ENCODE results near the gene INO80B. TPM values are rescaled to one million over a fixed set of nuclear protein-coding genes. Genes with fewer than 3 reads are reported as not detected.

Gene INO80B
- total RNA-seq, 1 donor from 2014 or later, result 8.7 TPM

GRCh38 chr2:74424995-74425406 lies 29.9 kb upstream of the INO80B start:
- H3K9me3 ChIP-seq (ENCODE audit: low read depth), result no peaks in the 10 kb centered on the region
- no peaks in the 10 kb centered on the region for H3K4me1 ChIP-seq
- H3K4me3 ChIP-seq, result no peak overlapping the region
- H3F3A ChIP-seq (ENCODE audit: low read depth), result peaks cover 37% of the 10 kb centered on the region
- Mint-ChIP-seq H3K4me3 (no peak overlapping the region), H3K36me3 (peaks cover 35% of the 10 kb centered on the region), H3K27ac (no peak overlapping the region), H3K9me3 (no peaks in the 10 kb centered on the region), H3K4me1 (peaks cover 28% of the 10 kb centered on the region), H3K27me3 (ENCODE audit: insufficient read depth, low read depth) (peaks cover 12% of the 10 kb centered on the region)
- no peak overlapping the region for H3K9ac ChIP-seq
- no peak for DNase-seq (ENCODE audit: low spot score)
- H3K36me3 ChIP-seq, result no peaks in the 10 kb centered on the region
- peaks cover 6% of the 10 kb centered on the region for H3K27me3 ChIP-seq
- no peak overlapping the region for H3K4me2 ChIP-seq
- H3K79me2 ChIP-seq (ENCODE audit: low read depth), result peaks cover 16% of the 10 kb centered on the region
- TF ChIP-seq EZH2 (IDR thresholded peaks at IDR 0.05) (no peak), EZH2phosphoT487 (IDR thresholded peaks at IDR 0.05) (no peak), CTCF (IDR thresholded peaks at IDR 0.05) (no peak)
- peaks cover 24% of the 10 kb centered on the region for H4K20me1 ChIP-seq (ENCODE audit: low read depth)
- H2AFZ ChIP-seq (replicated peaks), result no peak overlapping the region
- no peak overlapping the region for H3K27ac ChIP-seq

GRCh38 chr2:74425523-74425922 lies 29.4 kb upstream of the INO80B start:
- peaks cover 27% of the 10 kb centered on the region for H3K4me1 Mint-ChIP-seq
- H3K4me1 ChIP-seq, result no peaks in the 10 kb centered on the region
- H3K9me3 Mint-ChIP-seq, result no peaks in the 10 kb centered on the region
- no peak overlapping the region for H3K4me2 ChIP-seq
- no peak overlapping the region for H2AFZ ChIP-seq (replicated peaks)
- peaks cover 24% of the 10 kb centered on the region for H4K20me1 ChIP-seq (ENCODE audit: low read depth)
- H3K4me3 Mint-ChIP-seq, result peak overlapping the region; percentile 53
- H3K36me3 ChIP-seq, result no peaks in the 10 kb centered on the region
- peaks cover 12% of the 10 kb centered on the region for H3K27me3 Mint-ChIP-seq (ENCODE audit: insufficient read depth, low read depth)
- no peak overlapping the region for H3K27ac ChIP-seq
- H3F3A ChIP-seq (ENCODE audit: low read depth), result peaks cover 33% of the 10 kb centered on the region
- H3K4me3 ChIP-seq, result no peak overlapping the region
- H3K79me2 ChIP-seq (ENCODE audit: low read depth), result peaks cover 16% of the 10 kb centered on the region
- TF ChIP-seq EZH2phosphoT487 (IDR thresholded peaks at IDR 0.05), result no peak
- H3K36me3 Mint-ChIP-seq, result peaks cover 39% of the 10 kb centered on the region
- no peak overlapping the region for H3K9ac ChIP-seq
- peak overlapping the region; percentile 60 for H3K27ac Mint-ChIP-seq
- no peak for DNase-seq (ENCODE audit: low spot score)
- H3K27me3 ChIP-seq, result peaks cover under 1% of the 10 kb centered on the region
- H3K9me3 ChIP-seq (ENCODE audit: low read depth), result no peaks in the 10 kb centered on the region

- no peak for DNase-seq (ENCODE audit: low spot score)
- Mint-ChIP-seq H3K27ac (peak overlapping the region; percentile 60), H3K4me1 (peaks cover 24% of the 10 kb centered on the region), H3K27me3 (ENCODE audit: insufficient read depth, low read depth) (peaks cover 12% of the 10 kb centered on the region), H3K9me3 (no peaks in the 10 kb centered on the region), H3K36me3 (peaks cover 39% of the 10 kb centered on the region), H3K4me3 (no peak overlapping the region)
- Histone ChIP-seq H3K4me2 (no peak overlapping the region), H4K20me1 (ENCODE audit: low read depth) (peaks cover 24% of the 10 kb centered on the region), H3K36me3 (no peaks in the 10 kb centered on the region), H3K9ac (no peak overlapping the region), H3K27me3 (no peaks in the 10 kb centered on the region), H3K4me1 (no peaks in the 10 kb centered on the region), H3K79me2 (ENCODE audit: low read depth) (peaks cover 16% of the 10 kb centered on the region), H3F3A (ENCODE audit: low read depth) (peaks cover 27% of the 10 kb centered on the region), H3K4me3 (no peak overlapping the region), H2AFZ (replicated peaks) (no peak overlapping the region), H3K27ac (no peak overlapping the region), H3K9me3 (ENCODE audit: low read depth) (no peaks in the 10 kb centered on the region)
- no peak for TF ChIP-seq EZH2 (IDR thresholded peaks at IDR 0.05)
- TF ChIP-seq CTCF (IDR thresholded peaks at IDR 0.05), result no peak
- no peak for TF ChIP-seq EZH2phosphoT487 (IDR thresholded peaks at IDR 0.05)
Observed at GRCh38 chr2:74426181-74426758, 28.6 kb upstream of the INO80B start.

DNA sequence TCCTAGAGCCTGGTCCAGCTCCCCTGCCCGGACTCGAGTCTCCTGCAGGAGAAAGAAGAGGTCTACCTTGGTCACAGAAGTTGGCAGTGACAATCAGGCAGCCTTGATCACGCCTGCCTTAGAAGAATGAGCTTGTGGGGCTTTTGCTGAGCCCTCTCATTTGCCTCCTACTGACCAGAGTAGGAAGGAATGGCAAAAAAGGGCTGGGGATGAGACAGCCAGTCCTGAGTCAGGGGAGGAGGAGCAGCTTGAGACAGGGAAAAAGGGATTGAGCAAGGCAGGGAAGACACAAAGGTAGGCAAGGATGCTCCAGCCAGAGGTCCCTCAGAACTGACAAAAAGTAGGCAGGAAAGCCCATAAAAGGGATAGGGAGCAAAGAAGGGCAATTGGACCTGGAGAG lies 27.3 kb upstream of the INO80B start:
- Histone ChIP-seq H3K79me2 (ENCODE audit: low read depth) (peaks cover 9% of the 10 kb centered on the region), H3K9ac (no peak overlapping the region), H3K27me3 (no peaks in the 10 kb centered on the region), H3K9me3 (ENCODE audit: low read depth) (no peaks in the 10 kb centered on the region), H3K36me3 (no peaks in the 10 kb centered on the region), H4K20me1 (ENCODE audit: low read depth) (peaks cover 30% of the 10 kb centered on the region), H3K4me1 (no peaks in the 10 kb centered on the region), H3K27ac (no peak overlapping the region), H2AFZ (replicated peaks) (no peak overlapping the region), H3F3A (ENCODE audit: low read depth) (peaks cover 21% of the 10 kb centered on the region), H3K4me3 (no peak overlapping the region), H3K4me2 (no peak overlapping the region)
- peaks cover 21% of the 10 kb centered on the region for H3K4me1 Mint-ChIP-seq
- H3K9me3 Mint-ChIP-seq, result no peaks in the 10 kb centered on the region
- no peak overlapping the region for H3K27ac Mint-ChIP-seq
- DNase-seq (ENCODE audit: low spot score), result no peak
- TF ChIP-seq CTCF (IDR thresholded peaks at IDR 0.05) (no peak), EZH2 (IDR thresholded peaks at IDR 0.05) (no peak)
- H3K4me3 Mint-ChIP-seq, result no peak overlapping the region
- H3K27me3 Mint-ChIP-seq (ENCODE audit: insufficient read depth, low read depth), result peaks cover 6% of the 10 kb centered on the region
- H3K36me3 Mint-ChIP-seq, result peaks cover 40% of the 10 kb centered on the region

Data from neural progenitor cell (in vitro differentiated cells).